H1 (cell line): ENCODE results near the gene LAG3. TPM values are rescaled to one million over a fixed set of nuclear protein-coding genes. Genes with fewer than 3 reads are reported as not detected.

Source experiments
- CTCF ChIA-PET: fragments of 300-600 bp; sonication (Branson Sonifier 250); formaldehyde crosslinking; loops from one replicate; lab custom pipeline; 2021; ENCODE audit not compliant: partially characterized antibody; lab: Charles Lee
- POLR2A ChIA-PET: fragments of 300-600 bp; sonication (Branson Sonifier 250); formaldehyde crosslinking; loops from one replicate; lab custom pipeline; 2021; ENCODE audit warnings: inconsistent platforms; ENCODE audit not compliant: partially characterized antibody; lab: Charles Lee
- DNase-seq, 2 experiments: peaks; one replicate each; pipeline versions ENCODE4 v3.0.0 to v3.0.0-alpha.2; 2010 to 2022; ENCODE audit warnings: low spot score in 2 of 2, low read depth in 1 of 2, mixed read lengths in 1 of 2
- FAIRE-seq: peaks from 2 replicates; lab custom pipeline; 2011; peaks lifted over from hg19 to GRCh38; lab: Jason Lieb, UNC
- H2AFZ ChIP-seq: 2 replicates; pipeline ENCODE4 v1.8.1; 2012; ENCODE audit warnings: low read length, inconsistent platforms
- H2AK5ac ChIP-seq: 2 replicates; pipeline ENCODE4 v1.6.1; 2013; ENCODE audit warnings: low read depth, low read length
- H2BK120ac ChIP-seq: replicated peaks from 2 replicates; pipeline ENCODE3; 2013; ENCODE audit warnings: low read depth, low read length, inconsistent platforms
- H2BK12ac ChIP-seq: 2 replicates; pipeline ENCODE4 v1.6.1; 2013; ENCODE audit warnings: low read depth, low read length
- H2BK15ac ChIP-seq: 2 replicates; pipeline ENCODE4 v1.6.1; 2013; ENCODE audit warnings: low read length
- H2BK20ac ChIP-seq: 2 replicates; pipeline ENCODE4 v1.6.1; 2013; ENCODE audit warnings: low read length
- H2BK5ac ChIP-seq: 2 replicates; pipeline ENCODE4 v1.6.1; 2013; ENCODE audit warnings: low read depth, low read length
- H3K14ac ChIP-seq: 2 replicates; pipeline ENCODE4 v1.6.1; 2013; ENCODE audit warnings: inconsistent platforms; ENCODE audit not compliant: insufficient read length
- H3K18ac ChIP-seq: 2 replicates; pipeline ENCODE4 v1.6.1; 2013; ENCODE audit warnings: low read length; ENCODE audit errors: extremely low read depth
- H3K23ac ChIP-seq: 2 replicates; pipeline ENCODE4 v1.6.1; 2013; ENCODE audit warnings: inconsistent platforms; ENCODE audit not compliant: insufficient read length
- H3K23me2 ChIP-seq: 2 replicates; pipeline ENCODE4 v1.6.1; 2013; ENCODE audit warnings: low read depth, low read length
- H3K27ac ChIP-seq: 2 replicates; pipeline ENCODE4 v1.6.1; 2011; ENCODE audit warnings: low read depth, low read length, inconsistent platforms
- H3K27me3 ChIP-seq, 4 experiments: replicated peaks in 1 of 4; 1 replicate in 1 of 4; 2 replicates in 3 of 4; pipeline versions ENCODE4 v1.6.1 to v1.8.1; 2011 to 2013; ENCODE audit warnings: low read length in 3 of 4, mild to moderate bottlenecking in 3 of 4, inconsistent platforms in 2 of 4, mixed read lengths in 2 of 4, moderate library complexity in 1 of 4; ENCODE audit not compliant: control insufficient read depth in 3 of 4, insufficient read depth in 3 of 4; ENCODE audit errors: extremely low read depth in 1 of 4
- H3K36me3 ChIP-seq, 4 experiments: 2 replicates each; pipeline versions ENCODE4 v1.6.1 to v1.8.1; 2011 to 2013; ENCODE audit warnings: mild to moderate bottlenecking in 4 of 4, low read length in 3 of 4, moderate library complexity in 2 of 4, control low read depth in 1 of 4, inconsistent platforms in 1 of 4; ENCODE audit not compliant: insufficient read depth in 4 of 4, control insufficient read depth in 2 of 4
- H3K4ac ChIP-seq: replicated peaks from 2 replicates; pipeline ENCODE3; 2013; ENCODE audit warnings: low read length, low read depth, mixed read lengths, inconsistent platforms; ENCODE audit not compliant: insufficient read length
- H3K4me1 ChIP-seq, 4 experiments: replicated peaks in 1 of 4; 1 replicate in 1 of 4; 2 replicates in 3 of 4; pipeline versions ENCODE4 v1.6.1 to v1.8.1; 2011 to 2013; ENCODE audit warnings: low read length in 3 of 4, inconsistent platforms in 2 of 4, mixed read lengths in 1 of 4; ENCODE audit not compliant: insufficient read depth in 4 of 4, control insufficient read depth in 3 of 4
- H3K4me2 ChIP-seq, 2 experiments: 2 replicates each; pipeline versions ENCODE4 v1.6.1 to v1.8.1; 2011 to 2013; ENCODE audit warnings: low read depth in 2 of 2, low read length in 2 of 2, control low read depth in 1 of 2, inconsistent platforms in 1 of 2, mild to moderate bottlenecking in 1 of 2; ENCODE audit not compliant: insufficient read depth in 1 of 2
- H3K4me3 ChIP-seq, 4 experiments: fragments of 200-600, 300-600 bp in 1 of 4; sonication (generic), shearing (Covaris generic), sonication (Bioruptor Twin) in 1 of 4; 2 replicates each; pipeline versions ENCODE4 v1.5.1 to v1.8.1; 2011 to 2016; ENCODE audit warnings: low read length in 4 of 4, low read depth in 3 of 4, control low read depth in 2 of 4, inconsistent platforms in 2 of 4, mild to moderate bottlenecking in 2 of 4, mixed read lengths in 1 of 4, moderate library complexity in 1 of 4; ENCODE audit not compliant: insufficient read depth in 2 of 4; ENCODE audit errors: extremely low read depth in 1 of 4
- H3K56ac ChIP-seq: replicated peaks from 2 replicates; pipeline ENCODE3; 2013; ENCODE audit warnings: low read depth, mild to moderate bottlenecking, mixed read lengths, low read length, inconsistent platforms; ENCODE audit not compliant: insufficient read length
- H3K79me1 ChIP-seq: 2 replicates; pipeline ENCODE4 v1.6.1; 2013; ENCODE audit warnings: low read depth, low read length, control low read depth
- H3K79me2 ChIP-seq, 2 experiments: 2 replicates each; pipeline versions ENCODE4 v1.6.1 to v1.8.1; 2012 to 2013; ENCODE audit warnings: low read length in 2 of 2, mild to moderate bottlenecking in 2 of 2, inconsistent platforms in 1 of 2; ENCODE audit not compliant: insufficient read depth in 2 of 2, control insufficient read depth in 1 of 2
- H3K9ac ChIP-seq, 4 experiments: replicated peaks in 1 of 4; 1 replicate in 1 of 4; 2 replicates in 3 of 4; pipeline versions ENCODE4 v1.6.1 to v1.8.1; 2011 to 2013; ENCODE audit warnings: low read depth in 3 of 4, low read length in 3 of 4, control low read depth in 2 of 4, mild to moderate bottlenecking in 2 of 4, moderate library complexity in 2 of 4, inconsistent platforms in 1 of 4; ENCODE audit errors: extremely low read depth in 1 of 4
- H3K9me3 ChIP-seq, 2 experiments: 2 replicates each; pipeline versions ENCODE4 v1.6.1 to v1.8.1; 2012 to 2013; ENCODE audit warnings: mild to moderate bottlenecking in 2 of 2, moderate library complexity in 2 of 2, control low read depth in 1 of 2, inconsistent platforms in 1 of 2, low read depth in 1 of 2, low read length in 1 of 2, mixed read lengths in 1 of 2; ENCODE audit not compliant: insufficient read depth in 2 of 2
- H4K20me1 ChIP-seq, 2 experiments: replicated peaks in 1 of 2; 2 replicates each; pipeline versions ENCODE3 to v1.8.1; 2011 to 2013; ENCODE audit warnings: inconsistent platforms in 2 of 2, low read length in 2 of 2, mild to moderate bottlenecking in 1 of 2; ENCODE audit not compliant: insufficient read depth in 2 of 2, control insufficient read depth in 1 of 2
- H4K5ac ChIP-seq: 2 replicates; pipeline ENCODE4 v1.6.1; 2013; ENCODE audit warnings: low read length, low read depth, mixed read lengths, inconsistent platforms; ENCODE audit not compliant: insufficient read length
- H4K8ac ChIP-seq: 2 replicates; pipeline ENCODE4 v1.8.0; 2013; ENCODE audit warnings: mild to moderate bottlenecking, moderate library complexity, low read length, inconsistent platforms; ENCODE audit not compliant: insufficient read depth; ENCODE audit errors: extremely low read depth
- H4K91ac ChIP-seq: replicated peaks from 2 replicates; pipeline ENCODE3; 2013; ENCODE audit warnings: low read length, mixed read lengths, inconsistent platforms; ENCODE audit not compliant: insufficient read length
- CEBPB ChIP-seq: IDR thresholded peaks from 2 replicates; pipeline ENCODE4 v1.6.1; 2012; ENCODE audit warnings: low read depth, low read length
- CREB1 ChIP-seq: IDR thresholded peaks from 2 replicates; pipeline ENCODE4 v1.6.1; 2012; ENCODE audit warnings: inconsistent platforms
- MAFK ChIP-seq: IDR thresholded peaks from 2 replicates; pipeline ENCODE4 v1.6.1; 2012; ENCODE audit warnings: low read depth, mild to moderate bottlenecking, improper control_type of control experiment, low read length
- MAX ChIP-seq: IDR thresholded peaks from 2 replicates; pipeline ENCODE4 v1.6.1; 2012; ENCODE audit warnings: inconsistent platforms
- NRF1 ChIP-seq: IDR thresholded peaks from 2 replicates; pipeline ENCODE4 v1.6.1; 2011; ENCODE audit warnings: mild to moderate bottlenecking, low read depth, low read length, improper control_type of control experiment
- RNF2 ChIP-seq: fragments of 200-900, 300-1000 bp; sonication (generic); IDR thresholded peaks from 2 replicates; pipeline ENCODE4 v1.7.1; 2016; ENCODE audit warnings: borderline replicate concordance, low read depth, mild to moderate bottlenecking, antibody characterized with exemption, low read length; ENCODE audit not compliant: poor library complexity, severe bottlenecking; ENCODE audit errors: missing control alignments
- SAP30 ChIP-seq: fragments of 300-600 bp; sonication (generic); IDR thresholded peaks from 2 replicates; pipeline ENCODE4 v1.7.1; 2012; ENCODE audit warnings: low read length, moderate library complexity, mild to moderate bottlenecking, inconsistent platforms; ENCODE audit not compliant: insufficient read depth, insufficient replicate concordance
- SP1 ChIP-seq: IDR thresholded peaks from 2 replicates; pipeline ENCODE4 v1.6.1; 2011; ENCODE audit warnings: low read depth, low read length
- SP2 ChIP-seq: IDR thresholded peaks from 2 replicates; pipeline ENCODE4 v1.6.1; 2012; ENCODE audit warnings: mild to moderate bottlenecking, low read length, inconsistent platforms
- TAF1 ChIP-seq: IDR thresholded peaks from 2 replicates; pipeline ENCODE4 v1.6.1; 2011; ENCODE audit warnings: mild to moderate bottlenecking, low read depth, low read length
- WGBS, 2 experiments: shearing (Covaris generic) in 1 of 2; methylation state at CpG; one replicate each; pipeline versions ENCODE4 v1.1.6 to v1.1.7; 2013 to 2015; ENCODE audit warnings: low lambda C conversion rate in 2 of 2, mixed read lengths in 2 of 2, inconsistent platforms in 1 of 2, low coverage in 1 of 2, missing lambda C conversion rate in 1 of 2; ENCODE audit not compliant: insufficient replicate concordance in 2 of 2, insufficient coverage in 1 of 2, insufficient read length in 1 of 2; ENCODE audit errors: extremely low coverage in 1 of 2, missing lambda C conversion rate in 1 of 2; 5-methylcytosine and 5-hydroxymethylcytosine counted together
- polyA plus RNA-seq, 7 experiments: library from polyadenylated mRNA; depleted of rRNA in 3 of 7; stranded (reverse) in 5 of 7; unstranded in 2 of 7; fragments of >200 nt in 5 of 7; fragments of 200-250 nt in 2 of 7; gene quantifications; 1 replicate in 5 of 7; 2 replicates in 1 of 7; 4 replicates in 1 of 7; pipeline versions ENCODE4 v1.2.1 to v1.2.3, GENCODE V29; 2011 to 2013; ENCODE audit warnings: missing spikeins in 2 of 7, mixed read lengths in 2 of 7
- total RNA-seq: library from RNA; stranded (reverse); fragmentation: NEBNext Ultra II Directional; extraction: Animal tissue kit (Norgen Biotek cat#: 25700); gene quantifications from 2 replicates; pipeline ENCODE4 v1.2.1, GENCODE V29; 2021

The LAG3 gene
- total and polyA plus RNA-seq, 2 of the 8 experiments (the other 6 are each of a cell fraction or from before 2014, with no cell fraction given) = 1.1 to 3.1 TPM

- peak overlapping the region; percentile 12 for H4K5ac ChIP-seq
- H3K23me2 ChIP-seq = peaks cover 13% of the 10 kb centered on the region
- peak overlapping the region; percentile 50 for H3K56ac ChIP-seq
- H2BK120ac ChIP-seq = no peak overlapping the region
- H3K79me2 ChIP-seq = peaks cover 4 to 25% of the 10 kb centered on the region in 2 experiments; a peak in 2 of 4 replicates
- H2BK20ac ChIP-seq = no peak overlapping the region; the same call in 1 of the 2 replicates
- no peak overlapping the region for H2AFZ ChIP-seq
- H3K4me3 ChIP-seq = peak overlapping the region; percentile 83 to 98 (median 87)
- no peak overlapping the region for H3K23ac ChIP-seq
- ChIA-PET CTCF (interaction anchor here (1.1 to 29.6 kb wide), 10 partner anchors 12 to 154 kb away, joined by 3 to 532 read pairs (median 4); partner anchors contain the start of genes GNB3, GPR162, MLF2 and P3H3), POLR2A (interaction anchor here (0.7 to 11.6 kb wide), 21 partner anchors 10 to 171 kb away, joined by 3 to 151 read pairs (median 8); partner anchors contain the start of genes CD4, CDCA3, GNB3 and GPR162)
- H3K27me3 ChIP-seq = peaks cover 0 to 1% (median under 1%) of the 10 kb centered on the region in 4 experiments; a peak in 5 of 7 replicates
- H3K4me1 ChIP-seq = peaks cover 11 to 36% (median 24%) of the 10 kb centered on the region in 4 experiments
- H3K9ac ChIP-seq = peak overlapping the region; percentile 53 to 86 (median 72)
- H2BK12ac ChIP-seq = peak overlapping the region; percentile 82; the same call in 1 of the 2 replicates
- DNase-seq (no peak), FAIRE-seq (no peak)
- H3K4me2 ChIP-seq = peak overlapping the region; percentile 88 to 100
- H4K20me1 ChIP-seq = peaks cover 6 to 20% of the 10 kb centered on the region in 2 experiments
- H2AK5ac ChIP-seq = peak overlapping the region; percentile 68
- H3K18ac ChIP-seq = peak overlapping the region; percentile 75
- H3K27ac ChIP-seq = no peak overlapping the region
- peak overlapping the region; percentile 71; the same call in 1 of the 2 replicates for H2BK5ac ChIP-seq
- H3K9me3 ChIP-seq = no peaks in the 10 kb centered on the region
- H4K8ac ChIP-seq = no peak overlapping the region
- H3K14ac ChIP-seq = no peak overlapping the region
- peaks cover 0 to 23% (median 5%) of the 10 kb centered on the region in 4 experiments; a peak in 6 of 8 replicates for H3K36me3 ChIP-seq
- peak overlapping the region; percentile 17 for H3K4ac ChIP-seq
- 0 out of 2 replicates have a peak, but pooled peaks cover 2% of the 10 kb centered on the region for H3K79me1 ChIP-seq
- peak overlapping the region; percentile 58 for H4K91ac ChIP-seq
- H2BK15ac ChIP-seq = no peak overlapping the region; the same call in 1 of the 2 replicates
- 2% methylated on average over 37 of the region's 44 CpGs; no CpG with 5 or more reads in 1 of the 2 experiments for WGBS, 2 experiments
- TF ChIP-seq TAF1 (no peak), CEBPB (no peak), CREB1 (no peak), MAFK (no peak), RNF2 (no peak), NRF1 (no peak), SP2 (no peak), MAX (0 out of 2 replicates have a peak, but pooled peaks have one; percentile 18), SP1 (no peak), SAP30 (no peak)
Observed at GRCh38 chr12:6767353-6768319, 4.7 kb upstream of the LAG3 start.
